ENCODE data around the gene LRP1.
A peak's percentile ranks its signal among the peaks of the same experiment; 100 is the strongest.

The LRP1 gene

DNA sequence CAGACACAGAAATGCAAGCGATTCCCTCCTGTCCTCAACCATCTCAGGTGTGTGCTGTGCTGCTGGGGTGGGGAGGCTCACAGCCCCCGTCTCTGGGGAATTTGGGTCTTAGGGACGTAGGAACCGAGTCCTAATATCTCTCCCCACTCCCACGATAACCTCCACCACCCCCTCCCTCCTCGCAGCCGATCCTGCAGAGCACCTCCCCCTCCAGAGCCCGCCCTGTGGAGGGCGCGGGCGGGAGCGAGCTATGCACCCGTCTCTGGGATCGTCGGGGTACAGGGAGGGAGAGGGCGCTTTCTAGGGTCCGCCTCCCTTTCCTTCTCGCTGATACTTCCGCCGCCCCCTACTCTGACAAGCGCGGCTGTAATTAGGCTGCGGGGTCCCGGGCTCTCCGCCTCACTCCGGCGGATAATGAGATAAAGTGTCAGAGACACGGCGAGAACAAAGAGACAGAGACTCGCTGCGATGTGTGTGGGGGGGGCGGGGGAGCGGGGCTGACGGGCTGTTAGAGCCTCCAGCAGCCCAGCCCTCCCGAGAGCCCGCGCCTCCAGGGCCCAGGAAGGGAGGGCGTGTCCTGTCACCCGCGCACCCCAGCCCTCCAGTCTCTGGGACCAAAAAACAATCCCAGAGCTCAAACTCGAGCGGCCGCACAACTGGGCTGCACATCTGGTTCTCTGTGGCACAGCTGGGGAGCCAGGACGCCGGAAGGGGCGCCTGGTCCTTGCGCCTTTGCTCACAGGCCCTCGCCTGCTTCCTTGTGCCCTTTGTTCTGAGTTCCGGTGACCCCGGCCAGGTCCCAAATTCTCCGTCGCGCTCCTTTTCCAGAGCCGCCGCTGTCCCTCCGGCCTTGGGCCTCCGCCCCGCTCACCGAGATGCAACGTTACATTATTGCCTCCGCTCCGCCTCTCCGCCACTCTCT, 109.9 kb downstream of the LRP1 start:
- DNase-seq = peak in 1 of 14 donors; percentile 36

- peak in 13 of 14 donors; percentile 39 to 88 (median 74) for DNase-seq
Observed at GRCh38 chr12:57238854-57239554, 110.7 kb downstream of the LRP1 start.

DNA sequence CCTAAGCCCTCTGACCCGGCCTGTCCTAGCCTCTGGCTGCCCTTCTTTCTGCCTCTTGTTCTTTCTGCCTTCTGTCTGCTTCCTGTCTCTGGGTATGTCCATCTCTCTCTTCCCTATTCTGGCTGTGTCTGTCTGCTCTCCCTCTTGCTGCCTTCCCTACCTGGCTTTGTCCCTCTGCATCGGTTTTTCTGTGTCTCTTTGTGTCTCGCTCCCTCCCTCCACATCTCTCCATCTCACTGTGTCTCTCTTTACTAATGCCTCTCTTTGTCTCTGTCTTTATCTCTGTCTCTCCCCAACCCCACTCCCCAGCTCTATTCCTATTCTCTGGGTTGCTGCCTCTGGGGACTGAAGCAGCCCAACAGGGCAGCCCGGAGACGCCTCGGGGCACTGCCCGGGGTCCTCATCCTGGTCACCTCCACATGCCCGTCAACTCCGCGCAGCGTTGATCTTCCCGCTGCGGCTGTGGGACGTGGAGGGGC, 111.3 kb downstream of the LRP1 start:
- peak in 2 of 14 donors; percentile 43 to 73 for DNase-seq

DNA sequence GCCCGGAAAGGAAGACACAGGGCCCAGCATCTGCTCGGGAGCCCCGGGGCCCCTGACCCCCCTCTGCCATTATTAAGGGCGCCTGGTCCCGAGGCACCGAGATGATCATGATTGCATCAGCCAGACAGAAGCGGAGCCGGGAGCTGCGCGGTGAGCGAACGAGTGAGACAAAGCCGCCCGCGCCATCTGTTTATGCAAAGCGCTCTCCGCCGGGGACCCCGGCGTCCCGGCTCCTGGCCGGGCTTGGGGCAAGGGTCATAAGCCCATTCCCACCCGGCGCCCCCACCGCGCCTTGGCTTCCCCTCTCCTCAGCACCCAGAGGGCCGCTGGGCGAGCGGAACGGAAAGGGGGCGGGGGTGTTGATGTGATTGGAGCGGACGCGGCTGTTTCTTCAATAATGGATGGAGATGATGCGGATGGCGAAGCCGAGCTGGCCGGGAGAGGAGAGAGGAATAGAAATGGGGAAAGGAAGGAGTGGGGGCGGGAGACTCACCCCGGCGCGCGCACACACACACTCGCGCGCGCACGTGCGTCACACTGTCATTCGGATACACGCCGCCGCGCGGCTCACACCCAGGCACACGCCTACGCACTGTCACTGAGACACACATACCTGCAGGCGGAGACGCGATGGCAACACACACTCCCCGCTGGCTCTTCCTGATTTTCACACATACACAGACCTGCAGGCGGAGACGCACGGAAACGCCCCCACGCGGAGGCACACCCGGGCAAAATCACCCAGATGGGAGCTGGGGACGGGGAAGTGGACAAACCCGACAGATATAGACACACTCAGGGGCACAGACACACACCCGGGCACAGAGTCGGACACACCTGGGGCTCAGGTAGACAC, 112.0 kb downstream of the LRP1 start:
- DNase-seq = peak in 9 of 14 donors; percentile 9 to 90 (median 25)

- peak in 1 of 14 donors; percentile 67 for DNase-seq
Observed at GRCh38 chr12:57240926-57241401, 112.7 kb downstream of the LRP1 start.

GRCh38 chr12:57241402-57242310, 113.4 kb downstream of the LRP1 start:
- peak in 1 of 14 donors; percentile 61 for DNase-seq

- DNase-seq = peak in 3 of 14 donors; percentile 33 to 97 (median 69)
Observed at GRCh38 chr12:57242329-57242690, 114.0 kb downstream of the LRP1 start.

DNA sequence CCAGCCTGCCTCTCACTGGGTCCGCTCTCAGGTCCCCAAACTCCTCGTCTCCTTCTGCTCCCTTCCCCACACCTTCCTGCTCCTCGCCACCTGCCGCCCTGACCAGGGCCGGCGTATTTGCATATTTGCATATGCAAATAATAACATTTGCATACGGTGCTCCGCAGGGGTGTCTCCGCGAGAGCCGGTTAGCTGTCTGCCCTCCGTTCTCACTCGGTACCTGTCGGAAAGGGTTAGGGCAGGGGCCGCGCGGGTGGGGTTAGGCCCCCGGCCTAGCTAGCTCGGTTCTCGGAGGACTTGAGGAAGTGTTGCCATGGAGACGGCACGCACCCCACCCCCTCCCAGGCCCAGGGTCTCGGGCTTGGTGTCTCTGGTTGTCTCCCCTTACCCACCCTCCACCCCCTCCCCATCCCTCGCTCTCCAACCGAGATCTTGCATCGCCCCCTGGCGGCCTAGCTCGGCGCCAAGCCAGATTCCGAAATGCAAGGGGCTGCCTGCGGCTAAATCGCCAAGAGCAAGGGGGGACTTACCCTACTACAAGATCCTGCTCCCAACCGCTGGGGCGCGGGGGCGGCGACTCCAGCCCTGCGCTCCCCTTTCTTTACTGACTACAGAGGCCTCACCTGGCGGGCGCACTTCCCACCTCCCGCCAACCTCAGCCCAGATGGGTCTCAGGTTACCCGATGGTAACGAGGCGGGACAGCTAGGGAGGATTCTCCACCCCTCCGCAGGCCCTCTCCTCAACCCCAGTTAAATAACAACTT, 114.6 kb downstream of the LRP1 start:
- DNase-seq = peak in 5 of 14 donors; percentile 6 to 97 (median 18)

DNA sequence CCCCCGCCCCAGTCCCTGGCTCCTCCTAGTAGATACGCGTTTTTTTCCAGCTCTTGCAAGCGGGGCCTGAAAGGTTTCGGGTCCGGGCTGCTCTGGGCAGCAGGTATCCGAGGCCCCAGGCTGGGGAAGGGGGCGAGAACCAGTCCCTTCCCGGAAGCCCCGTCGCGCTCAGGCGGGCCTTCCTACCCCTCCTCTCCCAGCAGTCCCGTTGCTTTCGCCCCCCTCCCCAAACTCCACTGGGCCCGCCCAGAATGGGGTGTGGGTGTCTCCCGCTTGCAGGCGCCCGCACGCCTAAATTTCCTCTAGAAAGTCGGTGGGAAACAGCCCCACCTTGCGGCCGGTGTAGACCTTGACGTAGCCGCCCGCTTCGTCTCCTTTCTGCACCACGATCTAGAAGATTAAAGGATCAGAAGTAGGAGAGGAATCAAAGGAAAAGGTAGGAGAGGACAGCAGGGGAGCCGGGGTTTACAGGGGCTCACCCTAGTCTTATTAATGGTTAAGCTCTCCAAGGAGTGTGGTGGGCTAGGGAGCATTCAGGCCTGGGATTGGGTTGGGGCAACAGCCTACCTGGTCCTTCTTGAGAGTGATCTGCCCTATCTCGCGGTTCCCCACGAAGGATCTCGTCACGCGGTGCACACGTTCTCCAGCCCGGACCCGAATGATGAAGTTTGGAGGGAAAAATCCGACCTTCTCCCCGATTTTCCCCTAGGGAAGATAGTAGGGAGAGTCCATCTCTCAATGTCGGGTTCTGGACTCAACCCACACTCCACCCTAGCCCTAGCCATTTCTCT, 115.4 kb downstream of the LRP1 start:
- DNase-seq = peak in 9 of 14 donors; percentile 5 to 51 (median 15)

DNA sequence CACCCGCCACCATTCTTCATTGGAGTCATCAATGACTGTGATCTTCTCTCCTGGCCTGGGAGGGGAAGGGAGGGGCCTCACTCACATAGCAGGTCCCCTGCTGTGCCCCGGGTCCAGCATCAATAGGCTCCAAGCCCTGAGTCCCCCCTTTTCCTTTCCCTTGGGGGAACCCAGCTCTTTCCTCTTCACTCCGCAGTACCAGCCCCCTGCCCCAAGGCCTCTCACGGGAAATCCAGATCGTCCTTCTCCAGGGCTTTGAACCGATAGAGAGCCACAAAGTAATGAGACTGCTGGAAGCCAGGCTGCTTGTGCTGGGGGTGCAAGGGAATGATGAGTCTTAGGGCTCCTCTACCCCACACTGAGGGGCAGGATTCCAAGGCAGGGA, 116.0 kb downstream of the LRP1 start:
- no peak for DNase-seq

GRCh38 chr12:57247041-57247440, 118.8 kb downstream of the LRP1 start:
- DNase-seq = no peak

DNA sequence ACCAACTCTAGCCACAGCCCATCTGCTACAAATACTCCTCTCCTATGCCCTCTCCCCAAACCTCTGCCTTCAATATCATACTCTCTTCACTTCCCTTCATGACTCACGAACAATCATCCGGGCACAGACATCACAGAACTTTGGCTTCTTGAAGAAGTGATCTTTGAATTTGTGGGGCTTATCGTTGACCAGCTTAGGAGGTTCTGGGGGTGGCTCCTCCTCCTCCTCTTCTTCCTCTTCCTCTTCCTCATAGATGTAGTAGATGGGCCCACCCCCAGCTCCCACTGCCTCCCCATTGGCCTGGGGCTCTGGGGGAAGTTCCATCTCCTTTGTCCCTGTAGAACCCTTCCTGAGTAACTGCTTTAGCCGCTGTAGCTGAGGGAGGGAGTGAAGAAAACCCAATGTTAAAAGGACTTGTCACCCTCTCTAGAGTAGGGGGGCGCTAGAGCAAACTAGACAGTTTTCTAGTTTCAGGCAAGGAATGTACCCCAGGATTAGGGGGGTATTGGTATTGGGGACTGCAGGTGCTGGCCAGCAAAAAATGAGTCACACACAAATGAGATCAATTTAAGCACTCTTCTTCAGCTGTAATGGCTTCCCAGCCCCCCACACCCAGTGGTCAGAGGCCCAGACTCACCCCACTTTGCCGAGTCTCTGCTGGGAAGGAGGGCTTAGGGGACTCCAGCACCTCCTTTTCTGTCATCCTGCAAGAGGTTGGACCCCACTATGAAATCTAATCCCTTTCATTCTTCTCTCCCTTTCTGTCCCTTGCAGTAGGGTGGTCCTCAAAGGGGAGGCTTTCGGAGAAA, 120.9 kb downstream of the LRP1 start:
- DNase-seq = no peak

GRCh38 chr12:57250541-57250940, 122.3 kb downstream of the LRP1 start:
- DNase-seq = no peak

- DNase-seq = no peak
Observed at GRCh38 chr12:57250956-57251355, 122.7 kb downstream of the LRP1 start, which contains the start of gene STAC3. STAC3 (minus strand) TSS chr12:57251187; CDS start chr12:57249636, 1,551 bp downstream.

- no peak for DNase-seq
Observed at GRCh38 chr12:57254506-57255280, 126.4 kb downstream of the LRP1 start.

DNA sequence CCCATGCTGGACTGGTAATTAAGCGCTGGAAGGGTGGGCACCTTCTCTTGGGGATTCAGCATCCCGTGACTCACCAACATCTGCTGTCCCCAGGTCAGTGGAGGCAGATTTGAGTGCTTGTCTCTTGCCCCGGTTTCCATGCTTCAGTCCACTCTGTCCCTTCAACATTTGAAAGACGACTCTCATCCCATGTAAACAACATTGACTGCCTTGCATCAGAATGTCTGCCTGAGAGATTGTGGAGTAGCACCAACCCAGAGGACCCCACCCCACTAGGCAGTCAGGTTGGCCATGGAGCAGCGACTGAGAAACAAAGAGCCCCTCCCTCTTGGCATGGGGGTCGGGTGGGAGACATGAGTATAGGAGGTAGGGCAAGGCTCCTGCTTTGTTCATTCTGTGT, 127.6 kb downstream of the LRP1 start:
- no peak for DNase-seq

Data from C1 segment of cervical spinal cord (tissue), 14 donors.